Aorta (tissue), 5 donors: ENCODE data around the gene ZNF441. TPM values are rescaled to one million over a fixed set of nuclear protein-coding genes. Genes with fewer than 3 reads are reported as not detected.
A peak's percentile ranks its signal among the peaks of the same experiment; 100 is the strongest.
"Not testable (repeated sequence)": the region's sequence is repeated elsewhere in the genome, so short reads cannot be mapped to it uniquely, and the experiment has no call there.

ENCODE experiments used
- ATAC-seq: fragments of 200-7000 bp; cut with Tn5 transposase; one replicate; pipeline ENCODE4 v1.9.1; 2022; ENCODE audit warnings: moderate library complexity; ENCODE audit not compliant: low FRiP score
- DNase-seq, 2 donors: peaks; one replicate each; pipeline ENCODE4 v3.0.0-alpha.2; 2020
- H3K27ac ChIP-seq, 2 donors: one replicate each; pipeline ENCODE4 v1.5.1; 2013; ENCODE audit warnings: low read length in 2 of 2, mild to moderate bottlenecking in 2 of 2, moderate library complexity in 2 of 2, control low read depth in 1 of 2, inconsistent platforms in 1 of 2, low read depth in 1 of 2
- H3K27me3 ChIP-seq, 2 donors: one replicate each; pipeline ENCODE4 v1.6.1; 2013; ENCODE audit warnings: control low read depth in 1 of 2, low read length in 1 of 2, mild to moderate bottlenecking in 1 of 2, moderate library complexity in 1 of 2; ENCODE audit not compliant: insufficient read depth in 2 of 2, control insufficient read depth in 1 of 2
- H3K36me3 ChIP-seq, 2 donors: one replicate each; pipeline ENCODE4 v1.6.1; 2013; ENCODE audit warnings: control low read depth in 1 of 2, low read length in 1 of 2, mild to moderate bottlenecking in 1 of 2; ENCODE audit not compliant: insufficient read depth in 2 of 2, control insufficient read depth in 1 of 2
- H3K4me1 ChIP-seq, 2 donors: one replicate each; pipeline ENCODE4 v1.6.1; 2013; ENCODE audit warnings: low read length in 2 of 2, control low read depth in 1 of 2, mild to moderate bottlenecking in 1 of 2, moderate library complexity in 1 of 2; ENCODE audit not compliant: insufficient read depth in 2 of 2, control insufficient read depth in 1 of 2
- H3K4me3 ChIP-seq, 2 donors: one replicate each; pipeline ENCODE4 v1.5.1; 2013; ENCODE audit warnings: low read length in 2 of 2, control low read depth in 1 of 2, mild to moderate bottlenecking in 1 of 2
- H3K9me3 ChIP-seq: one replicate; pipeline ENCODE4 v1.6.1; 2013; ENCODE audit warnings: mild to moderate bottlenecking, low read length; ENCODE audit not compliant: control insufficient read depth
- WGBS, 2 donors: extraction: QIAGEN DNeasy Blood & Tissue Kit; methylation state at CpG; one replicate each; pipeline ENCODE4 v1.1.7; 2013; 5-methylcytosine and 5-hydroxymethylcytosine counted together
- intact Hi-C, 2 donors: fragments of 100-400 bp; cut with DNase I; formaldehyde crosslinking; loops; one replicate each; pipeline versions ENCODE4 v1.14.2 to v1.15.0; 2022
- polyA plus RNA-seq, 2 donors: library from polyadenylated mRNA; stranded (reverse); fragments of 200-250 nt; gene quantifications; one replicate each; pipeline ENCODE4 v1.2.3, GENCODE V29; 2013
- total RNA-seq, 2 donors: library from RNA; stranded (reverse); fragmentation: NEBNext Ultra II Directional; extraction: Animal tissue kit (Norgen Biotek cat#: 25700); gene quantifications; one replicate each; pipeline ENCODE4 v1.2.1, GENCODE V29; 2021
- donor health status: healthy with polysubstance abuse.
- donor health status: Bipolar disorder and iron deficiency.
- donor health status: DM: no; HTN: no; CAD: no.
- donor health status: DM: no; HTN: no; CAD: no.
- donor health status: DM: yes; HTN: yes; CAD: no.

Gene ZNF441
- total and polyA plus RNA-seq, 4 donors, result 4.1 to 13.2 (median 8.8) TPM

GRCh38 chr19:11763611-11764010, 3.2 kb upstream of the ZNF441 start:
- Histone ChIP-seq H3K27me3 (no peaks in the 10 kb centered on the region), H3K36me3 (no peaks in the 10 kb centered on the region), H3K4me1 (peaks cover 0 to 1% of the 10 kb centered on the region in 2 donors), H3K9me3 (no peaks in the 10 kb centered on the region), H3K4me3 (no peak overlapping the region), H3K27ac (no peak overlapping the region)
- ATAC-seq (no peak), DNase-seq (no peak)
- intact Hi-C loops, result no loop called here
- 94% methylated on average over 1 of the region's 1 CpG for WGBS, 2 donors

GRCh38 chr19:11767633-11768133, 883 bp downstream of the ZNF441 start:
- Histone ChIP-seq H3K9me3 (no peaks in the 10 kb centered on the region), H3K27me3 (no peaks in the 10 kb centered on the region), H3K4me3 (peak overlapping the region; percentile 82 to 94), H3K36me3 (no peaks in the 10 kb centered on the region), H3K4me1 (peaks cover 0 to 3% of the 10 kb centered on the region in 2 donors), H3K27ac (peak overlapping the region; percentile 23 to 81)
- DNase-seq (peak; percentile 54 to 76), ATAC-seq (peak; percentile 34)
- intact Hi-C loops, result loop anchor here in 1 of 2 donors (2.0 kb wide), 1 partner anchor 29 kb away; the partner anchor contains the start of gene ZNF823
- WGBS, 2 donors, result 1% methylated on average over 19 to 20 of the region's 20 CpGs

- Histone ChIP-seq H3K27me3 (no peaks in the 10 kb centered on the region), H3K4me3 (no peak overlapping the region), H3K36me3 (no peaks in the 10 kb centered on the region), H3K27ac (no peak overlapping the region), H3K9me3 (no peaks in the 10 kb centered on the region), H3K4me1 (peaks cover 0 to 3% of the 10 kb centered on the region in 2 donors)
- no peak for DNase-seq
- intact Hi-C loops, result no loop called here
- ATAC-seq, result no peak
- WGBS, 2 donors, result 95 to 96% methylated on average over 4 of the region's 4 CpGs
Measured at GRCh38 chr19:11769995-11770394, 3.2 kb downstream of the ZNF441 start.

- DNase-seq, ATAC-seq, H3K9me3 ChIP-seq, H3K27ac ChIP-seq, H3K36me3 ChIP-seq, H3K4me1 ChIP-seq, H3K27me3 ChIP-seq, intact Hi-C loops, H3K4me3 ChIP-seq: not testable (repeated sequence)
- 70 to 77% methylated on average over 11 of the region's 11 CpGs for WGBS, 2 donors
Measured at GRCh38 chr19:11771520-11771919, 4.7 kb downstream of the ZNF441 start.

GRCh38 chr19:11776669-11777068, 9.9 kb downstream of the ZNF441 start:
- H3K9me3 ChIP-seq, result peaks cover 21% of the 10 kb centered on the region
- DNase-seq, intact Hi-C loops, H3K27ac ChIP-seq, ATAC-seq, H3K4me1 ChIP-seq, H3K4me3 ChIP-seq, H3K27me3 ChIP-seq: not testable (repeated sequence)
- peaks cover 26 to 37% of the 10 kb centered on the region in 2 donors for H3K36me3 ChIP-seq
- WGBS, 2 donors, result 96 to 98% methylated on average over 11 of the region's 11 CpGs

GRCh38 chr19:11780431-11781020, 13.7 kb downstream of the ZNF441 start:
- 98 to 100% methylated on average over 7 of the region's 7 CpGs for WGBS, 2 donors
- intact Hi-C loops, result no loop called here
- peaks cover 26% of the 10 kb centered on the region for H3K9me3 ChIP-seq
- peak overlapping the region in 1 of 2 donors; percentile 10 for H3K4me3 ChIP-seq
- H3K36me3 ChIP-seq, result peaks cover 26 to 40% of the 10 kb centered on the region in 2 donors
- DNase-seq (no peak), ATAC-seq (no peak)
- no peaks in the 10 kb centered on the region for H3K4me1 ChIP-seq
- H3K27me3 ChIP-seq, result no peaks in the 10 kb centered on the region
- no peak overlapping the region for H3K27ac ChIP-seq

- WGBS, 2 donors, result 97 to 98% methylated on average over 5 of the region's 5 CpGs
- no peak for ATAC-seq
- intact Hi-C loops, result no loop called here
- Histone ChIP-seq H3K27ac (no peak overlapping the region), H3K4me1 (no peaks in the 10 kb centered on the region), H3K9me3 (peaks cover 26% of the 10 kb centered on the region), H3K27me3 (no peaks in the 10 kb centered on the region), H3K36me3 (peaks cover 26 to 40% of the 10 kb centered on the region in 2 donors), H3K4me3 (no peak overlapping the region)
- DNase-seq, result no peak
Measured at GRCh38 chr19:11781295-11782057, 14.7 kb downstream of the ZNF441 start.

- DNase-seq (no peak), ATAC-seq (no peak)
- 95 to 100% methylated on average over 1 of the region's 1 CpG for WGBS, 2 donors
- Histone ChIP-seq H3K4me3 (no peak overlapping the region), H3K27ac (no peak overlapping the region), H3K4me1 (no peaks in the 10 kb centered on the region), H3K36me3 (peaks cover 18 to 27% of the 10 kb centered on the region in 2 donors), H3K9me3 (peaks cover 23% of the 10 kb centered on the region), H3K27me3 (no peaks in the 10 kb centered on the region)
- intact Hi-C loops, result no loop called here
Measured at GRCh38 chr19:11783767-11784166, 17.0 kb downstream of the ZNF441 start.
